Stomach (tissue), 4 donors: ENCODE results near the gene EML6.

Source experiments
- CTCF ChIP-seq, 7 experiments: fragments of 450-650 bp in 4 of 7; fragments of 200-600 bp in 3 of 7; sonication (generic) in 3 of 7; IDR thresholded peaks; one replicate each; pipeline ENCODE4 v1.5.1; 2016 to 2019; ENCODE audit warnings: antibody characterized with exemption in 7 of 7, control low read depth in 2 of 7, mild to moderate bottlenecking in 1 of 7
- EP300 ChIP-seq: sonication (generic); formaldehyde crosslinking; IDR thresholded peaks from one replicate; pipeline ENCODE4 v1.6.1; 2017; ENCODE audit warnings: antibody characterized with exemption
- POLR2A ChIP-seq, 4 donors: fragments of 450-650 bp; IDR thresholded peaks; one replicate each; pipeline ENCODE4 v1.6.1; 2016; ENCODE audit warnings: antibody characterized with exemption in 4 of 4, control low read depth in 2 of 4, mild to moderate bottlenecking in 1 of 4, moderate library complexity in 1 of 4

DNA sequence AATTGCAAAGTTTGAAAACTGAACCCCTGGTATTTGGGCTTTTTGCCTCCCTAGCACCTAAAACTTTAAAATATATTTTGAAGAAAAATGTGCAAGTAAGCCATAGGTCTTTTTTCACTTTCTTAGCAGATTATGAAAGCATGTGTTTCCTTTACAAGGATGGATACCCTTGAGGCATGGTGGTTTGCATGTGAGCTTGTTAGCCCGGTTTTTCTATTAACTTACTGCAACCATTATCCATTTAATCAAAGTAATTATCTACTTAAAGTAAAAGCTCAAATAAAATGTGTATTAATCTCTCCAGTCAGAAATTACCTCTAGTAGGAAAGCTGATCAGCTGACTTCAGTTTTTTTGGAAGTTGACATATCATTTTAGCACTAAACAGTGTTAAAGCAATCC, 140.6 kb downstream of the EML6 start:
- TF ChIP-seq CTCF (IDR thresholded peaks at IDR 0.05) (no peak), EP300 (no peak), POLR2A (IDR thresholded peaks at IDR 0.05) (no peak)
